Measurements from ENCODE around the gene DNM3.
"Not testable (repeated sequence)": the region's sequence is repeated elsewhere in the genome, so short reads cannot be mapped to it uniquely, and the experiment has no call there.

The DNM3 gene

DNA sequence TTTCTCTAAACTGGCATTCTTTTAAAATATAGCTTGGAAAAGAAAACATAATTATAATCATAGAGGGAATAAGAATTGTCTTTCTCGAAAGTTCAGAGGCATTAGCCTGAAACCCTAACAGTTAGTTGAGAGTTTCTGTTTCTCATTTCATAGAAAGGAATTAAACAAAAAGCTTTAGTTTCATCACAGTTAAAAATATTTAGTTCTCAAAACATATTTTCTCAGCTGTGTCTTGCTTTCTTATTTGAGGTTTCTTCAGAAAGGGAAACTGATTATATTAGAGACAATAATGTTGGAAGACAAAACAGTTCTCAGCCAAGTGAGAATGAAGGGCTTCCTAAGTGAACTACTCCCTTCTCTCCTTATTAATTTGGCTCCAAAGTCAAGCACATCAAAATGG lies 503.8 kb downstream of the DNM3 start:
- no peak for DNase-seq

DNA sequence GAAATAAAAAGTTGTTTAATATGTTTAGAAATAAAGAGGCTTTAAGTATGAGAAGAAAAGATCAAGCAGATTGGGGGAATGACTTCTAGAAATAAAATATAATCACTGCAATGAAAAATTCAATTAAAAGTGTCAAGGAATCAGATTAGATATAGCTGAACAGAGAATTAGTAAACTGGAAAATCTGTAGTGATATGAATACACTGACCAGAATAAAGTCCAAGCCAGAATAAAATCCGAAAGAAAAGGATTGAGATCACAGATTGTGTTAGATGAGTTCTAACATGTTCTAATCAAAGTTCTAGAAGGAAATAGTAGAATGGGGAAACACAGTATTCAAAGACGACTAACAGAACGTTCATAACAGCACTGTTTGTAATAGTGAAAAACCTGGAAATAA lies 506.1 kb downstream of the DNM3 start:
- DNase-seq, result no peak

DNA sequence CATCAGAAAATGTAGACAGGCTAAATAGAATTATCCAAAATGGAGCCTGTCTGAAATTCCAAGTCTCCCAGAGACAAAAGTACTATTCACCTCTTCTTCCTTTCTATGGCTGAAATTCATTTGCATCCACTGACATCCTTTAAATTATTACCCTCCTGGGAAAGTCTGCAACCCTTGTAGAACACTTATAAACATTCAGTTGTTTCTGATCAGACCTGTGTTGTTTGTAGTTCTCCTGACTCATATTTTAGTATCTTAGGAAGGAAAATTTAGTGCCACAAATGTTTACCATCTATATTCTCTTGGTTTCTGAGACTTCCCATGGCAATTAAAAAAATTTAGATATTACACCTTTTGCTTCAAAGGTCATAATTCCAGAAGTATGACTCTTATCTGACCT lies 509.6 kb downstream of the DNM3 start:
- DNase-seq, result no peak

DNA sequence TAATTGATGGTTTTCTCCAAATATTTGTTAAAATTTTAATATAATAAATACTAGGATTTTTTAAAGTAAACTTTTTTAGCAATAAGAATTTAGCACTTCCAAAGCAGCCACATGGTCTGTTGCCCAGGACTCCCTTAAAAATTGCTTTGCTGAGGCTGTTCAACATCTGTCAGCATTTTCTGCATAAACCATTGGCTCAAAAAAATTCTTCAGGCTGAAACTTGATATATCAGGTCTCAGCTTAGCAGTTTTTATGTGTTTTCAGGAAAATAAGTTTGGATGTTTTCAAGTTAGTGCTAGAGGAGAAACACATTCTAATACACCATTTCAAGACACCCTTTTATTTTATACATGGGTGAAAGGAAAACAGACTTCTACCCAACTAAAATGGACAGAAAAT lies 510.0 kb downstream of the DNM3 start:
- DNase-seq, result no peak

DNA sequence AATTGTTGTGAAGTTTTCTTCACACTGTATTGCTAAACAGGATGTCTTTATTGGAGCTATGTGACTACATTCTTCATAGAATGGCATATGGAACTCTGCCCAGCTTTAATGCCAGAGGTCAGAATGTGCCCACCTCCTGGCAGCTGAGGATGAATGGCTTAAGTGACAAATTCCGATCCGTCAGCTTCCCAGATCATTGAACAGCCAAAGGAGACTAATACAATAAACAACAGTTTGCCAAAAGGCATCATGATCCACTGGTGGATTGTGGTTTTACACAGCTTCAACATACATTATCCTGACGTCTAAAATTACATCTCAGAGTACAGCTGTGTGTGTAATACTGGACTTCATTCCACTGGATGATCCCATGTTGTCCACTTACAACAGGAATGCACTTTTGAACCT lies 510.5 kb downstream of the DNM3 start:
- no peak for DNase-seq

DNA sequence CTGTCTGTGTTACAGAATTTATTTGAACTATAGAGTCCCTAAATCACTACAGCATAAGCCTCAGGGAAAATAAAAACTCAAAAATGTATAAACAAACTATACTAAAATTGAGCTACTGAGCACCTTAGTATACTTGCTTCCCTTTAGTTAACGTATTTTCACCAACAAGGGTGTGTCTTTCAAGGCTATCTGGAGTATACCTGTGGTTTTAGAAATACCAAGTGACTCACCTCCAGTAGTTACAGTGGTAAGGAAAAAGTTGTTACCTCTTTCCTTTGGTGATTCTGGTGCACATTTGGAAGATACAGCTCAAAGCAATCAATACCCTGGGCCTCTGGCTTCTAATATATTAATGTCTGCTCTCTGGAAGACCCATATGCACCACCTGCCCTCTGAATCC lies 511.1 kb downstream of the DNM3 start:
- no peak for DNase-seq

DNA sequence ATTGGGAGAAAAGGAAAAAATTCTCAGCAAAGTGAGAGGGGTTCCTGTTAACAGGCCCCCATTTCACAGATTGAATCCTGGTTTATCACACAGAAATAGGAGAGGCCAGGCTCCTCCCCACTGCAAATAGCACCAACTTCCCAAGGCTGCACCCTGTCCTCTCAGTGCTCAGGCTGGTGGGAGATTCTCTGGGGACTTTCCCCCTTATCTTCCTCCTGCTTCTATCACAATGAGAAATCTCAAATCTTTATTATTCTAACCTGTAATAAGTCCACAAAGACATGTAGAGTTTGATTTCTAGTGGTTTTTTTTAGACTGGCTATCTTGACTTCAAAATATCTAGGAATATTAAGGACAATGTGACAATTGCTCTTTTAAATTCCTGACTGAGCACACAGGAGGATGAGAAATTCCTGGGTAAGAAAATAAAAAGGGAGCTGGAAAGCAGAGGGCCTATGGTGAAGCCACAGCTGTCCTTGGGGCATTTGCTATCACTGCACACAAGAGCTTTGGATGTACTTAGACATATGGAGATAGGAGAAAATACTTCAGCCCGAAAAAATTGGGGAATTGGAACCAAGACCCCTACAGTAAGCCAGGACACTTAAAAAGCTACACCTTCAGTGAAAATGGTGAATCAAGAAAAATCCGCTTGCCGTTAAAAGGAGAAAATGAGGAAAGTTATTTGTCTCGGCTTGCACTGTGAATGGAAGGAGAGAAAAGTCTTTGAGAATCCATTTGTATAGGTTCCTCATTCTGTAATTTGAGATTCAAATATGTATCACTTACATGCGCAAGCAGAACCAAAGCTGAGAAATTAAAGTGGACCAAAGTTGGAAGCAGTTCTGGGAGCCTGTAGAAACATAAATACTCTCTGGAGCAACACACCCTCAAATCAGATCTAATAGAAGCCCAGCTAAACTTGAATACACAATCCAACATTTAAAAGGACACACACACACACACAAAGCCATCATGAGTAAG lies 513.3 kb downstream of the DNM3 start:
- DNase-seq, result no peak

DNA sequence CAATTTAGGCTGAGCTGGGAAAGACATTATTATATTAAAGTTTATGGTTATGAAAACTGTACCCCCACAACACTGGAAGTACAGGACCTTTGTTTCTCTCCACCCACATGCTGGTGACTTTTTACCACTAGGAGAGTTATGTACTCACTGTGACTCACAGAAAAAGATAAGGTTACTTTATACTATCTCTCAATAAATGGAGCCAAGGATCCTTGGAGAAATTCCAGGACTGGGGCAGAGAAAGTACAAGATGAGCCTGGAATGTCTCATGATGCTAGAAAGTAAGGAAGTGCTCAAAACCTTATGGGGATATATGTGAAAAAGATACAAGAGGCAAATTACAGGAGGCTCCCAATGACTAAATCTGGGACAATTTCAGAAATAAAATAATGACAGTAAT lies 515.3 kb downstream of the DNM3 start:
- no peak for DNase-seq

DNA sequence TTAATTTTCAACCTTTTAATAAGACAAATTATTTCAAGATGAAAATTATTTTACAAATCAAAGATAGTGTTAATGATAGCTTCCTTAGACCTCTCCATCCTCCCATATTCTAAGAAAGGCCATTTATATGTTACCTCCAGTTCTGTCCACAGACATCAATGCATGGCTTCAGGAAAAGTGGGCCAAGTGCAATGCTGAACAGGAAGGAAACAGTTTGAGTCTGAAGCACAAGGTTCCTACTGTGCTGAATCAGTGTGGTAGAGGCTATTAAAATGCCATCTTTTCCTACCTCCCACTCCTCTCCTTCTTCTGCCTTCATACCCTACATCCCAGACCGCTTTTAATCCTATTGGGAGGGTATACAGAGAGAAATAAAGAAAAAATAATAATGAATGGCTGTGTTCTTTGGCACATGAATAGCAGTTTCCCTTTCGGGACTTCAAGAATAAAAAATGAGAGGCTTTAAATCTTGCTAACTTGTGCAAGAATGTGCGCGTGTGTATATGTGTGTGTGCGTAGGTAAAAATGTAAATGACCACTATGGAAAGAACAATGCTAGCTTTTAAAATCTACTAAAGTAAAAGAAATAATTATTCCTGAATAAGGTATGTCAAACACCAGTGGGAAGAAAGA lies 516.6 kb downstream of the DNM3 start:
- no peak for DNase-seq

DNA sequence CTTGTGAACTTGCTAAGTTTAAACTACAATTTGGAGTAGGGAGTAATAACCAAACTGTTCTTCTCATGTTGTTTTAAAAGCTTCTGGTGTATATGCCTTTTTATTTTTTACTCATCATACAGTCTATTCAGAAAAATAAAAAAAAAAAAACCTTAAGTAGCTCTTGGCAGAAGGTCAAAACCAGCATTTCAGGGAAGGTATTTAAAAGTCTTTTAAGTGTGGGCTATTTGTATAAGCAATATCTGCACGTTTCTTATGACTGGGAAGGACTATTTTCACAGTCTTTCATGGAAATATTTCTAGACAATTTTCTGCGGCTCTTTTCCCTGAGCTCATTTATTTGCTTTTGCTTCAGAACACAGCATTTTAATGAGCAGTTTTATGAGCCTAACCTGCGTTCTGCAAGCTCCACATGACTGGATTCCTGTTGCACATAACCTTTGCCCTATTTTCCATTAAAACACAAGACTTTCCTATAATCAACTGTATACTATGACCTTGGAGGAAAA lies 518.2 kb downstream of the DNM3 start:
- DNase-seq, result no peak

DNA sequence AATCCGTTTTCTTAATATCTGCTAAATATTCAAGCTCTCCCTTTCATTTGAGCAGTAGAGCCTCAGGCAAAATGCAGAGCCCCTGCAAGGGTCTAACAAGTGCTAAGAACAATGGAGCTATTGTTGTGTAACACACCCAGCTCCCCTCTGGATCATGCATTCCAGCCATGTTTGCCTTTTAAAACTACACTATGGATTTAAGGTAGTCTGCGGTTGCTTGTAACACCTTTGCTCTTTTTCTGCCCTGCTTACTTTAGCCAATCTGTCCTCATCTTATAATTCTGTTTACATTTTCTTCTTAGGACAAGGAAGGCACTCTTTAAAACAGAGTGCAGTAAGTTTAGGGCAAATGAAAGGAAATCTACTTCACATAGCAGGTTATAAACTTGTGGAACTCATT lies 519.2 kb downstream of the DNM3 start:
- DNase-seq, result no peak

DNA sequence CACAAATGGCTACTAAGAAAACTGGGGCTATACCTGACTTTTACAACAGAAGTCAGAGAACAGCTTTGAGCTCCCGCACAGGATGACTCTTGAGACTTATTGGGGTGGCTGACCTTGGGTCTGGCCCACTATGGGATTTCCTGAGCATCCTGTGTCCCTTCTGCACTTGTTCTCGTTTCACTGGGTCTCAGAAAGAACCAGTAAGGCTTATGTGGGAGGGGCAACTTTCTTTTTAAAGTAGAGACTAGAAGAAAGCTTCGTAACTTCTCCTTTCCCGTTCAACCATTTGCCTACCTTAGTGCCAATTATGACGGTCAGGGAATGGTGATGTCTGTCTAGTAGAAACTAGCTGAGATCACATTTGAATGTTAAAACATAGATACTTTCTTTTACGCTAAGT lies 519.7 kb downstream of the DNM3 start:
- DNase-seq, result no peak

DNA sequence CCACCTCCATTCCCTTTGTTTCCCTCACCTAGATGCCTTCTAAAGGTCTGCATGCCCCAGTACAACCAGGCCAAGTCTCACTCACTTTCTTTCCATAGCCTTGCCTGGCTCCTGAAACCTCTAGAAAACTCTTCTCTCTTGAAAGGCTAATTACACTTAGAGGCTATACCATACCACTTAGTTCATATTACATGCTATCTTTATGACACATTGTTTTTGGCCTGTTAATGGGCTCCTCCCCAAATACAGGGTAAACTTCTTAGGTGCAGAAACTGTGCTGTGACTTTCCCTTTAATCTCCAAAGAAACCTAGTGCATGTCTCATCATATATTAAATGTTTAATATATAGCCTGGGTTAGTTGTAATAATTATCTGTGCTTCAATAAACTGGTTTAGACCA lies 522.6 kb downstream of the DNM3 start:
- DNase-seq, result no peak

DNA sequence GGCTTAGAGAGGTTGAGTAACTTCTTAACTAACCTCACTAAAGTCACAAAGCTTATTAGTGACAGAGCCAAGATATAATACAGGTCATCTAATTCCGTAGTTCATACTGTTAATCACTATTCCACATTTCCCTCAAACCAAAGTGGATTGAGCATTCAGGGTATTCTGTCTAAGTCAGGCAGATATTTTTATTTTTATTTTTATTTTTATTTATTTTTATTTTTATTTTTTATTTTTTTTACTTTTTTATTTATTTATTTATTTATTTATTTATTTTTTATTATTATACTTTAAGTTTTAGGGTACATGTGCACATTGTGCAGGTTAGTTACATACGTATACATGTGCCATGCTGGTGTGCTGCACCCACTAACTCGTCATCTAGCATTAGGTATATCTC lies 530.3 kb downstream of the DNM3 start:
- DNase-seq, result not testable (repeated sequence)

DNA sequence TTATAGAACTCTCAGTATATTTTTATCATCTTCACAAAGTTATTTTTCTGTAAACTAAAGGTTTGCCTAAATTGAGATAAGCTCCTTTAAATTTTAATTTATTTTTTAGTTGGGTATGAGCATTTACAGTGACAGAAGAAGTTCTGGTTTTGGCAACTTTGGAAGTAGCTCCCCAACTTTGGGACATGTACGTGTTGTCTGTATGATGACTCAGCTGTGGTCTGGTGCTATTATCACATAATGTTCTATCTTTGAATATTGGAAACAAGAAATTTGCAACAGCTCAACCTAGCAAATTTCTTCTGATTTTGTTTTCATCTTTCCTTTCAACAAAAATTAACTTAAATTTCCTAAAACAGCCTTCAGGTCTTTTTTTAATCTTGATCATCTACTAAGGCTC lies 532.6 kb downstream of the DNM3 start:
- DNase-seq, result no peak

DNA sequence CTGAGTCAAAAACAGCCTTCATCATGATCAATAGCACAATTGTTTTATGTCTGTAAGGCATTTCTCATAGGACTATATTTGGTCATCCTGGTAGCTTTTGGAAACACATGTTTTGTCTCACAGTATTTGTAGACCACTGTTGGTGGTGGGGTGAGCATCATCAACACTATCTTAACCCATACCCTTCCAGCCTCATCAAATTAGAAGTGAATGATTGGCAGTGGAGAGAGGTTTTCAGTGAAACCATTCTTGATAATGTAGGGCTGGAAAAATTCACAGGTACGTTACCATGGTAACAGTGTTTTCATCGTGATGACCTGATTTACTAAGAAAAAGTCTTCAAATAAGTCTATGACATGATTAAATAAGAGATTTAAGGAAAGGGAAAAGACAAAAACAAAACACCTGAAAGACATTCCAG lies 533.9 kb downstream of the DNM3 start:
- no peak for DNase-seq

DNA sequence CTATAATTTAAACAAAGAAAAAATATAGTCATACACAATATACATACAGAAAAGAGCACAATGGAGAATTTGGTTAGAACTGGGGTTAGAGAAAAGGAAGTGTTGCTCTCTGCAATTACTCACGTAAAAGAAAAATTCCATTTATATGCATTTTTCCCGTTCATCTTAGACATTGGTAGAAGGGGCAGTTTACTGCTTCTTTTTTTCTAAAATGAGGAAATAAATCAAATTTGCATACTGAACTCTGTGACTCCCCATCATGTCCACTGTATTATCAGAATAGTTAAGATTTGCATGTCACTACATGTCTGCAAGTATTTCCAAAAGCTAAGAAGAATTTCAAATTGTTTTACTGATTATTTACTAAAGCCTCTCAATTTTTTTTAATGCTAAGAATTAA lies 535.1 kb downstream of the DNM3 start:
- no peak for DNase-seq

DNA sequence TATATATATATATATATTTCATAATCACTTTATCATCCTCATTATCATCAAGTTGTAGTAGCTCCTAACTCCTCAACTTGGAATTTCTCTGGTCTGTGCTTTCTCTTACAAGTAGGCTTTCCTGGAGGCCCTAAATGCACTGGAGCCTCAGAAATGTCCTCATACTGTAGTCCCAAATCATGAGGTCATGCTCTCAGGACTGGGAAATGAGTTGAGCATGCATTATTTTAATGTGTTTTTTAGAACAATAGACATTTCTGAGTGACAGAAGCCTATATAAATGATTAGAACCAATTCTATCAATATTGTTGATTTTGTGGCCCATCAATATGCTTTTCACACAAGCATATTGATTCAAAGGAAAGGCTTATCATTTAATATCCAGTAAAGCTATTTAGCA lies 536.3 kb downstream of the DNM3 start:
- no peak for DNase-seq

DNA sequence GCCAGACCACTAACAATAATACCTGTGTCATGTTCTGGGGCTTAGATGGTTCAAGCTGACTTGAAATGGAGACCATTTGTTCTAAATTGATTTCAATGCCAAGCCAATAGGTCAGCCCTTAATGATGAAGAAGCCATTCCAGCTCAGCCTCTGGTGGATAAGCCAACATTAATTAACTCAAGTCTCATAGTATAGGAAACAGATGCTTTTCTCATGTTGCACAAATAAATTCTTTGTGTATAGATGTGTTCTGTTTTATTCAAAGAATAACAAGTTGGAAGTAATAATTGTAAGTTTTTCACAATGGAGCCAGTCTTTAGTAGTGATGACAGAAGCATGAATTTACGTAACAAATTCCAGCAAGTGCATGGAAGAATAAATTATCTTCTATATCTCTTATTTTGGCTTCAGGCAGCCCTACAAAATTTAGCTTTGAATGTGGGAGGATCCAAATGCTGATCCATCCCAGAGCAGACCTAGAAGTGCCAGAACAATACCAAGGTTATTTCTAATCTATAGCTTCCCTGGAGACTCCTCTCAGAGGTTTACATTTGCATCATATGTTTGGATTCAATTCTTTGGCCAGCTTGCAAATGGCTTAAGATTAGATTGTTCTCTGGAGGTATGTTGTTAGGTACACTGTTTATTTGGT lies 536.9 kb downstream of the DNM3 start:
- DNase-seq, result no peak

DNA sequence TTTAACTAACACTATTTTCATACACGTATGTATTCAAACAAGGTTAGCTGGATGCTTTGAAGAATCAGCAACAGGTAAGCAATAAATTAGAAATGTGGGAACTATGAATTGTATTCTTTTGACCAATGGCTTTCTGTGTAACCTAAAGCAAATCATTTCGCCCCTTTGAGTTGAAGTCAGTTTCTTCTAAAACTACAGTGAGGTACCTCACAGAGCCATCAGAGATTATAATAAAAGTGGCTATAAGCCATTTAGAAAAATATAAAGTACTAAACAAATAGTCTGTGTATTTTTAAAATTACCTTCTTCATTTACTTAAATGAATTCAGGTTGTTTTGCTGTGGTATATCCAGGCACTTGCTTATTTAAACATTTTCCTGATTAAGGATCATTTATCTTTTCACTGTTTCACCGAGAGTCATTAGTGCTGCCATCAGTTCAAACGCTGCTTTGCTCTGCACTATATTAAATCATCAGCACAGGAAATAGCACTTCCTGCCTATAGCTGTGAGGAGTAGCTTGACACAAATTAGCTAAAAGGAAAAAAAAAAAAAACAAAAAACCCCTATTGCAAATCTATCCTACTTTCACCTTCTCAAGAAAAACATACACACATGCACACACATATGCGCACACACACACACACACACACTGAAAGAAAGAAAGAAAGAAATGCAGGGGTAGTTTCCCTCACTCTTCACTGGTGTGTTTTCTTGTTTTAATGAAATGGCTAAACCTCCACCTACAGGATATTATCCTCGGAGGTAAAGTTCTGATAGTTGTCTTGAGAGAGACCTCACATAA lies 539.3 kb downstream of the DNM3 start:
- DNase-seq, result peak; percentile 46 to 60

DNA sequence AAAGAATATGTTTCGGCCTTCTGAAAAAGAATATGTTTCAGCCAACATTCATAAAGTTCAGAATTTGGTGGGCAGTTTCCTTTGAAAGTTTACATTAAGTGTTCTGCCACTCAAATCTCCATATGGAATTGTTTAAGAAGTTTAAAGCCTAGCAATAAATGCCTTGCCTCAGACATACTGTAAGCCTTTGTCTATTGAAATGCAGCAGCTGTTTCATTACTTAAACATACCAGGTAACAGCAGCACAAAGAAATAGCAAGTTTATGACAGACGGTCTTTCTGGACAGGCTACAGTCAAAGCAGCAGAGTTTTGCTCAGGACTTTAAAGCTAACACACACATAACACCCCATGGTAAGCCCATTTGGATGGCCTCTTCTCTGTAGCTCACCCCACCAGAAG lies 540.6 kb downstream of the DNM3 start:
- no peak for DNase-seq

DNA sequence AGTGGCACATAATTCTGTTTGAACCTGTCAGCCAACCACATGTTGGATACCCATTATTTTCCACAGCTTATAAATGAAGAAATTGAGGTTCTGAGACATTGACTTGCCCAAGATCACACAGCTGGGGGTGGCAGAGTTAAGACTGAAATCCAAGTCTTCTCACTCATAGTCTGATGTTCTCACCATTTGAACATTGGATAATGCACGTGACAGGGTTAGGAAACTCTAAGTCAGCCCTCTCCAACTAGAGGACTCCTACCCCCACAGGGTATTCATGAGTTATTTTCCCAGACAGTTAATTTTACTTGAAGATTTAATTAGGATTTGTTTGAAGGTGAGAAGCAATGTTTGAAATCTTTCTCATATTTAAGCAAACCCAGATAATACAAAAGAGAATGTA lies 541.1 kb downstream of the DNM3 start:
- DNase-seq, result no peak

DNA sequence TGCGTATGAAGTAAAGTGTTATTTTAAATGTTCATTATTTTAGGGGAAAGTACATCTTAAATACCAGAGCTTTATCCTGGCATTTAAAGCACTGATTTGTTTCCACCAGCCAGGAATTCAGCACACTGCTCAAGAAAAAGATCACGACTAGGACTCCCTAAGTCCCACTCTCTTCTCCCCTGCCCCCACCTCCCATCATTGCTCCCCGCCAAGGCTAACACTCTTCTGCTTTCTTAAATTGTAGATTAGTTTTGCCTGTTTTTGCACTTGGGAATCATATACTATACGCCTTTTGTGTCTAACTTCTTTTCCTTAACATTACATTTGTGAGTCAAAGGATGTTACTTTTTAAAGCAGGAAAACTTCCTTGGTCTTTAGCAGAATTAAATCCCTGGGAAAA lies 541.7 kb downstream of the DNM3 start:
- DNase-seq, result no peak
